Stimulated activated CD8-positive, alpha-beta memory T cell treated with anti-CD3 and anti-CD28 coated beads, Interleukin-12 subunit alpha, Interleukin-12 subunit beta, amount 100 ng/mL, for 4 hours (primary cell): ENCODE measurements around the gene DACH1.

Experiments used
- DNase-seq: peaks from one replicate; pipeline ENCODE4 v3.0.0-alpha.2; 2020; ENCODE audit warnings: low read depth

Gene DACH1

DNA sequence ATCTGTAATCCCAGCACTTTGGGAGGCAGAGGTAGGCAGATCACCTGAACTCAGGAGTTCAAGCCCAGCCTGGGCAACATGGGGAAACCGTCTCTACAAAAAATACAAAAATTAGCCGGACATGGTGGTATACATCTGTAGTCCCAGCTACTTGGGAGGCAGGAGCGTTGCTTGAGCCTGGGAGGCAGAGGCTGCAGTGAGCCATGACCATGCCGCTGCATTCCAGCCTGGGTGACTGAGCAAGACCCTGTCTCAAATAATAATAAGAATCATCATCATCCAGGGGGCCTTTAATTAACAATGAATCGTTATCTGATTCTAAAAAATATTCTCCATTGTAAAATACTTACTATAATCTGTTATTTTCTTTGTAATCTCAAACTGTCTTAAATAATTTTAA, 283.4 kb downstream of the DACH1 start:
- DNase-seq, result no peak

DNA sequence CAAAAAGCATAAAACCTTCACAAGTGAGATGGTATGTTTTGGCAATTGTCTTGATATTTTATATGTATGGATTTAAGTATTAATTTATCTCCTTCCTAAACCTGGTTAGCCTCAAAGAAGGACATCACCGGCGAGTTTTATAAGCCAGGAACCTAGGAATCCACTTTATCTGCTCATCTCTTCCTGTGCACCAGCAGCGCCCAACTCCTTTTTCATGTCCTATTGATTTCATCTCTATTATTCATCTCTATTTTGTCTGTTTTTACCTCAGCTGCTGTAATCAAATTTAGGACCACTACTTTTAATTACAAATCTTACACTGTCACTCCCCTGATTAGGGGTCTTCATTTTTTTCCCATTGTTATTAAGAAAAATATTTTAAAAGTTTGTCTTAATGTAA, 286.4 kb downstream of the DACH1 start:
- DNase-seq, result no peak

DNA sequence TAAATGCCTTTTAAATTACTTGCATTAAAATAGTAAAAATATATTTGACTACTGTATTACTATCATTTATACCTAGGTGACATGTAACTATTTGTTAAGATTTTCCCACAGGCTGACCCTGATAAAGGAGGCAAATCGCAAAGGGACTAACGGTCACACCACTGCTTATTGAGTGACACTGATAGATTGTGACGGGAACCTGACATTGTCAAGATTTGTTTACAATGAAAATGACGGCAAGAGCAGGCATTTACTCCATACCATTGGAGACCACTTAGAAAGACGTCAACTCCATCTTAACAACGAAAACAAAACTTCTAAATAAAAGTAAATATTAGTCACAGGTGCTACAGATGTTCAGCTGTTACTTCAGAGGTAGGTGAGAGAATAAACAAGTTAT, 289.0 kb downstream of the DACH1 start:
- DNase-seq, result no peak

DNA sequence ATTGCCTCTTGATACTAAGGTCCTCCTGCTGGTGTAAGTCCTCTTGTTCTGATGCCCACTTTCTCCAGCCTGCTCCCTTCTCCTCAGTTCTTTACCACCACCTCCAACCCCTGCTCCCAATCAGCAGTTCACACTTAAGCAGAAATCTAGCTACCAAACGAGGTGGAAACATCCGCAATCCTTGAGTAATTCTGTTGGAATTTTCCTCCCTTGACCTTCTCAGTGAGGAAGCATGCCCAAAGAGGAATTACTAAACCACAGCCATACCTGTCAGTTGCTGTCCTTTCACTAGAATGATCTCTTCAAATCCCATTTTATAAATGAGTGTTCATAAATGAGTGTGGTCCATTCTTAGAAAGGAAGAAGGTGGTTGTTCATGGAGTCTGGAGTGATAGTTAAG, 289.9 kb downstream of the DACH1 start:
- DNase-seq, result no peak

DNA sequence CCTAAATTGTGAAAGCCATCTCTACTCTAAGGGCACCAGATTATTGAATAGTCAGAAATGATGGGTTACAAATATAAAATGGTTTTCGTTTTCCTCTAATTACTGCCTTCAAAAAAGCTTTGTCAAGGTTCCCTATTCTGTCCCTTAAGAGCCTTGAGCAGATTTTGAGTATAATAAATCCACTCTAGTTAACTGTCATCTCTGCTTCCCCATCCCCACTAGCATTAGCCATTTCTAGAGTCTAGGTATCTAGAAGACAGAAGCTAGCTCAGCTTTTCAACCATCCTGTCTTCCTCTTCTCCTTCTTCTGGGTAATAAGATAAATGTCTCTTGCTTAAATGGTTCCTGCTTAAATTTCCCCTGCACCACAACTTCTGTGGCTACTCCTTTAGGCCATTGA, 290.4 kb downstream of the DACH1 start:
- no peak for DNase-seq

DNA sequence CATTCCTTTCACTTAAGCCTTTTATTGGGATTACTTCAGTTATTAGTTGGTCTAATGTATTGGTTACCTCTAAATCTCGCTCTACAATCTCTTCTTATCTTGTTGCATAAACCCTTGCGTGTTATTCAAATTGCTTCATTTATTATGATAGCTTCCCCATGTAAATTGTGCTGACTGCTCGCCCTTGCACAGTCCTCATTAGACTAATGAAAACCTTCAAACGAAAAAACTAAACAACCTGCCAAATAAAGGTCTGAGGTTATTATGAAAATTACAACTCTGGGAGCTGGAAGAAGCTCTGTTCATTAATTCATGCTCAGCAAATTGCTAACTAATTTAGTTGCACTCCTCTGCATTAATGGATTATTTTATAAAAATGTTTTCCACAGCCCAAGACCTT, 320.1 kb downstream of the DACH1 start:
- no peak for DNase-seq

DNA sequence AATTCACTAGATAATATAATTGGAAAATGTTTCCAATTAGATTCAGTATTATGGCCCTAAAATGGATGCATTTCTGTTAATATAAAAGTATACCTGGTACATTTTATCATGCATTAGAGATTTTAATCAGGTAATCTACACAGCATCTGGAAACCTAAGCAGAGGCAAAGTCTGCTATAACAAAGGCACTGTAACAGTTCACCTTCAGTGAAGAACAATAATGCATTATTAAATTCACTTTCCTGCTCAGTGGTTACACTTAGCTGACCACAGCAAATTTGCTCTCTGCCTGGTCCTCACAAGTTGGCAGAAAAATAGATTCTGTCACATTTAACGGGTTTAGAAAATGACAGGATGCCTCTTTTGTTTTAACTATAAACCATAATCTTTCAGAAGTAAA, 326.9 kb downstream of the DACH1 start:
- DNase-seq, result no peak

DNA sequence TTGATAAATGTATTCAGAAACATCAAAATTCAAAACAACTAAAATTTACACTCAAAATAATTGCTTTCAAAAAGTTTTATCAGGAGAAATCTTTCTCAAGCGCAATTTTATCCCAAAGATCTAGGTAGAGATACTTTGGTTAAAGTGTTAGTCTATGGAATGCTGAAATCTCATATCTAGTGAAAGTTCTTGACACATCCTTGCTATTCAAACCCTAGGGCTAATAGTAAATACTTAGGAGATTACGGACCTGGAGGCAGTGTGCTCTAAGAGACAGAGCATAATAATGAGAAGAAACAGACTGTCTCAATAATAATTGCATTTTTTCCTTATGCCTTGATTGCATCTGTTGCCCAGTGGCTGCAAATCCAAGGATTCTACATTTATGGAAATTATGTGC, 330.8 kb downstream of the DACH1 start:
- no peak for DNase-seq

DNA sequence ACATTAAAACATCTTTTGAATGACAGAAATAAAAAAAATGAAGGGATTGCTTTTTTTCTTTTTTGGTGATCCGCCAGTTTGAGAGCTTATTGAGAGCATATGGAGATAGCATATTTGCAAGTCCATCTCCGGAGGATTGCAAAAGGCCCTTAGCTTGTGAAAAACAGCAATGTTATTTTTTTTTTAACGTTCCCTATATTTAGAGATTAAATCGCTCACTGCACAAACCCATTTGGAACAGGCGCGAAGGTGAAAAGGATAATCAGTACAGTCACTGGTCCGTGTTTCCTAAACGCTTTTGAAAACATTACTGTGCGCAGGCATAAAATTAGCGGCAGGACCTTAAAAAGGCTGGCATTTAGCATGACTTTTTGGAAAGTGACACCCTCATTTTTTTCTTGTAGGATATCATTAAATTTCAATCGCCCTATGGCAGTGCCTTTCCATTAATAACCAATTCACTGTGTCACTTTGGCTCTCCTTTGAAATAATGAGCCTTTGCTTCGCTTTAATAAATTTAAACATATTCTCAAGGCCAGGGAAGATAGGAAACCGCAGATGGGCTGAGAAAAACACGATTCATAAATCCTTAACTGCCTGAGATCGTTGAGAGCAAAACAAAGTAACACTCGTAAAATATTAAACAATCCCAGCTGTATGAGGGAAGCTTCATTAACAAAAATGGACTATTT, 342.2 kb downstream of the DACH1 start:
- no peak for DNase-seq

DNA sequence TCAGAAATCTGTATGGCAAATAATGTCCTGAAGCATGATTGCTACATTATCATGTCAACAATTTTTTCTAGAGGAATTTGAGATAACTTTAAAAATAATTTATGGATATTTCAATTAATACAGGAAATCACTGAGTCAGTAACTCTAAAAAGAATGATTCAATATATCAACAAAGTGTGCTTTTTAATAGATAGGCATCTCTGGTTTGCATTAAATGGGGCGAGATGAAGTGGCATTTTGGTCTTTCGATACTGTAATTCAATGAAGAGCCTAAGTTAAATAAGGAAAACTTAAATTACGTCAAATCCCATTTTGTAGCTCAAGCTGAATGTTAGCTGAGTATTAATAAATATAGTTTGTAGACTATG, 342.8 kb downstream of the DACH1 start:
- DNase-seq, result no peak

DNA sequence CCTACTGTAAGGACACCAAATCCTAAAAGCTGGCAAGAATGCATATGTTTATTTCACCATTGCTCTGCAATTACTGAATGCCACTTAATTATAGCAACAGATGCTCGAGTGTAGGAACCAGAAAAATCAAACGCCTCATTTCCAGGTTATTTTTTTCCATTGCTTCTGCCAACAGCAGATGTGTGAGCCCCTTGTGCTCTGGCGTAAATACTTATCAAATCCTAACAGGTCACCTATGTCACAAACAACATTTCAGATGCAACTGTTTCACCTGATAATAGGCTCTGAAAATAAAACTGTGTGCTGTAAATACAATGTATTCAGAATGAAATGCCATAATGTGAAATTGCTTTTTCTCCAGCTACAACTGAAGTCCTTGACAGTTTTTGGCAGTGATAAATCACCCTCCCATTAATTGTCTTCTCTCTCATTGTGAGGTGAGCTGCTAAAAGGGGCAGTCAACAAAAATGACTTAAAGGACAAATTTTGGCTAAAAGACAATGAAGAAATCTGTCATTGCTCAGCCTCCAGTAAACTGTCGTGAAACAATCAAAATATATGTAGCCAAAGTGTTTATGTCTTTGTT, 344.0 kb downstream of the DACH1 start:
- DNase-seq, result no peak

DNA sequence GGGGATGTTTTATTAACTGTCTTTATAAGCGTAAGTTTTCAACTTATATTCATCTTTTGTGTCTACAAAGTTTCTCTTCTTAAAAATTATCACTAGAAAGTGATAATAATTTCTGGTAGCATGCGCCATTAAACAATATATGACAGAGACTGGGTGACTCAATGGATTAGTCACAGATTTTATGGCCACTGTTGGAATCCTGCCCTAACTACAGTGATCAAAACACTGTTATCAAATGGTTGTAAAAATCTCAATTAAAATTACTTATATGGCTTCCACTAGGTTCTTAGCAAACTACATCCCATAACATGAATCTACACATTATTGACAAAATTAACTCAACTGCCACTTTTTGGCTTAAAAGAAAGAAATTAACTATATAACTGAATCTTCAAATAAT, 350.0 kb downstream of the DACH1 start:
- no peak for DNase-seq

DNA sequence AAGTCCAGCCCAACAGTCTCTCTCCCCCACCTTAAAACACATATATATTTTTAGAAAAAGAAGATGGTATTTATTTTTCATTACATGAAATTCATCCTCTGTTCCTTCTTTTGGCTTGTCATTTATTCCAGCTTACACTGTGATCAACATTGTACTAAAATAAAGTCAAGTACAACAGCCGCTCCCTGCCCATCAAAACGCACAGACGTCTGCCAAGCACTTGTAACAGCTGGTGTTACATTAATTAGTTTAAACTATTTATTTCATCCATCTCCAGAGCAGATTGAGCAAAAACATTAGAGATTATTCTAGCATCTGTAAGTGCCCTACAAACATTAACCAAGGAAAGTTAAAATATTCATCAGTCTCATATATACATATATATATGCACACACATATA, 350.5 kb downstream of the DACH1 start:
- DNase-seq, result no peak

DNA sequence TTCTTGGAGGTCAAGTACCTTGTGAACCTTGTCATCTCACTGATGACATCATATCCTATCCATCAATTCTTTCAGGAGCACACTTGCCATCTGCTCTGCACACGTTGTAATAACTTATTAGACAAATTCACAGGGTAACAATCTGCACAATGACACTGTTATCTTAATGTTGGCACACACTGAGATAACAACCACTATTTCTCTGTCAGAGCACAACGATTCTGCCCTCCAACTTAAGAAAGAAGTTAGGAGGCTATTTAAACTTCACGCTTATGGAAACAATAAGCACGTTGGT, 351.3 kb downstream of the DACH1 start:
- DNase-seq, result no peak

DNA sequence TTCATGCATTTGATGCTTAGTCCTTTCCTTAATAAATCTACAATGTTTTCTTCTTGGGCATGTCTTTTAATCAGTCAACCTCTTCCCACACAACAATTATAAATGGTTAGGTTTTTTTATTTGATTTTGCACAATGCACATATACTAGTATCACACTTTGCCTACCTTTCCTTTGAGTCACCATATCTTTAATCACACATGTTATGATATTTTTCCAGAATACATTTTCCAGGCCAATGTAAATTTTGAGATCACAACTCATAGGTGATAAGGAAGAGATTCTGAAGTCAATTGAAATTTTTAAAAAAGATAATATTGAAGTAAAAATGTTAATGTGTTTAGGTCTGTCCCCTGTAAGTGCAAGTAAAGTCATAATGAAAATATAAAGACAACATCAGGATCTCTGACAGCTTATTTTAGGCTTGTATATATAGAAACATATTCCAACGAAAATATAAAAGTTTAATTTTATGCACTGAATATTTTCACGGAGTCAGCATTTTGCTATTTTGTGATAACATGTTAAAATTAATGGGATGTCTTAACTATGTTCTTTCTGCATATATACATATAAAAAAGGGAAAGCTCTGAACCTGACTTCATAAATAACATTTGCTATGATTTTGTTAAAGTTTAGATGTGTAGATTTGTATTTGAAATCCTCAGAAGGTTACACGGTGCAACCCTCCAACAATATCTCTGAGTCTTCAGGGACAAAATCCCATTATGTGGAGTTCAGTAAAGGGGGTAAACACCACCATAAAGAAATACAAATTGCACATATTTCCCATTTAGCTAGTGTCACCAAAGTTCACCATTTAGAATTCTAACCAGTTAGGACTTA, 351.9 kb downstream of the DACH1 start:
- DNase-seq, result no peak

DNA sequence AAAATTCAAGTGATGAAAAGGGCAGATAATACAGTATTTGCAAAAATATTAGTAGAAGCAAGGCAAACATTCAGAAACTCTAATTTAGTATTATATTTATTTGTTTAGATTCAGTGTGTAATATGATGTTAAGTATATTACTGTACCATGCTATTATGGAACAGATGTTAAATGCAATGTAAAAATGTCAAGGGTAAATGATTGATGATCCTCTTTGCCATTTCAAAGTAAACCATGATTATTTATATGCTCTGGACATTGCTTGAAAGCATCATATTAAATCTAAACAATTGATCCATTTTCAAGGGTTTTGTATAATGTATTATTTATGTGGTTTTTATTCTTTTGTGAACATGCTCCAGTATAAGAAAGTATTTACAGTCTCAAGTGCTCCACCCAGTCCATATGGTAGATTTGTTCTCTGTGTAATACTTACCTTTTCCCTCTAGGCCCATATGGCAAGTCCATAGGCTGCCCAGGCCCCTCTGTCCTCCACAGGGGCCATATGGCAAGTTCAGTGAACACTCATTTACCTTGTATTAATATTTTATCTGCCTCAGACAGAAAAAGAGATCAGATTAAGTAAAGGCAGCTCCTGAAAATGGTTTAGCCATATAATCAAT, 353.5 kb downstream of the DACH1 start:
- no peak for DNase-seq

DNA sequence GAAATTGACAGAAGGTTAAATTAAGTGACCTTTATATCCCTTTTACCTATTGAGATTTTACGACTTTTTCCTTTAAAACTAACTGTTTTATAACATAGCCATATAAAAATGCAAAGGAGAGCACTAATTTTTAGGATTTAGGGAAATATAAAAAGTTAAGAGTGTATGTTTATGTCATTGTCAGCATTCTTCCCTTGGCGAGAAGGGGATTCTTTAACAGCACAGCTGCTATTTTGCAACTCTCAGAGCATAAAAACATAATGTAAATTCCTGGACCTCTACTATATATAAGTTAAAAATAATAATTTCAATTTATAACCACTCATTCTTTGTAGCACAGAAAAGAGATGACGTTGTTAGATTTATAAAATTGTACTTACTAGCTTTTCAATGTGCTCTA, 363.2 kb downstream of the DACH1 start:
- no peak for DNase-seq

DNA sequence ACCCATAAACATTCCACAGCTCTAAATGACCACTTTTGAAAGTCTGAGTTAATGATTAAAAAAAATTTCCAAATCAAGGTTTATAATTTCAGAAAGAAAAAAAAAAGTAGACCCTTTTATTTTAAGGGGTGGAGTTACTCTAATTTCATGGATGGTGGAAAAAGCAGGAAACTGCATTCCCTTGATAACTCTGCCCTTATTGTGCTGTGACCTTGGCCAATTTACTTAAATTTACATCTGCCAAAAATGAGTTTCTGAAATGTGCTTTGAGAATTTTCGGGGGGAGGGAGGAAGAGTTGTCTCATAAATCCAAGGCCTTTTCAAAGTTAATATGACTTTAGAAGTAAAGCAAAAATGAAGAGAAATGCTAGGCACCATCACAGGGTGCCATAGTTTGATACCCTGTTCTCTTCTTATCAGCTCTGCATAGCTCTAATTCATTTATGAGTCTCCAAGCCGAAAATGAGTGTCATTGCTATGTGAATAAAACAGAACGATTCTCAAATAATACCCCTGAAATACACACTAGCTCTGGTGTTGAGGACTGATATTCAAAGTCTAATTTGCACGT, 367.0 kb downstream of the DACH1 start:
- no peak for DNase-seq

DNA sequence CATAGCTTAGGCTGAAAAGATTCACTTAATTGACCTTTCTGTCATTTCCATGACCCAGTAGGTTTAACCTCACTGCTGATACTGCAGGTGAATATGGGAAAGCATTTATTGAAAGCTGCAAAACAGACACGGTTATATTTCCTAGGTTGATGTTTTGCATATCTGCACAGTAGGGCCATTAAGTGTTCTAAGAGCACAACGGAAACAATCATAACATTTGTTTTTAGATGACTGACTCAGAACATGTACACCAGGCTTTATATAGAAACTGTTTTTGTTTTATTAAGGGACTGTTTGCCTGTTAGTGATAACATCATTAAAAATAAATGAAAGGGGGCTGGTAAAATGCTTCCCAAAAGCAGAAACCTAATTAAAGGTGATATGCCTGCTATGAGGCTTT, 367.8 kb downstream of the DACH1 start:
- DNase-seq, result no peak

DNA sequence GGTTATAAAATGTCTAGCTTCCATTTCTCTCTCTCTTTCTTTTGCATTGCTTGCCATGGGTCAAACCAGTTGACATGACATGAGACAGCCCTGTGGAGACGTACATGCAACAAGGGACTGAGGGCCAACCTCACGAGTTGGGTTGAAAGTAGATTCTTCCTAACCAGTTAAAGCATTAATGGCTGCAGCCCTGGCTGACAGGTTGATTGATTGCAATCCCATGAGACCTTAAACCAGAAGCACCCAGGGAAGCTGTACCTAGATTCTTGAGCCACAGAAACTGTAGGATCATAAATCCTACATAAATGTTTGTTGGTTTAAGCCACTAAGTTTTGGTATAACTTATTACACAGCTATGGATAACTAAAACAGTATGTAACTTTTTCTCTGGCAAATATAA, 373.8 kb downstream of the DACH1 start:
- DNase-seq, result no peak

DNA sequence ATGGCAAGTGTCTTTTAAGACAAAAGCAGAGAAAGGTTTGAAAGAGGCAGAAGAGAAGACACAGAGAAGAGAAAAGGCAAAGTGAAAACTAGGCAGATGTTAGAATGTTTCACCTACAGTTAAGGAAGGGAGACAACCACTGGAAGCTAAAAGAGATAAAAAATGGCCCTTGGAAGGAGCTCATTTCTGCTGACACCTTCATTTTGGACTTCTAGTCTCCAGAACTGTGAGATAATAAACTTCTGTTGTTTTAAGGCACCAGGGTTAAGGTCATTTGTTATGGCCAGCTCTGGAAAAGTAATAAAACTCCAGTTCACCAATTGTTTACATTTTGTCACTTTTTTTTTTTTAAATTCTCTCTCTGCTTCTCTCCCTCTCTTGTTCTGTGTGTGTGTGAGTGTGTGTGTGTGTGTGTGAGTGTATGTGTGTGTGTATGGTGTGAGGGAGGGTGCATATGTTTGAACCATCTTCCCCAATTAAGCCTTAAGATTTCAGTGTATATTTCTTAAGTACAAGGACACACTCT, 374.6 kb downstream of the DACH1 start:
- no peak for DNase-seq

DNA sequence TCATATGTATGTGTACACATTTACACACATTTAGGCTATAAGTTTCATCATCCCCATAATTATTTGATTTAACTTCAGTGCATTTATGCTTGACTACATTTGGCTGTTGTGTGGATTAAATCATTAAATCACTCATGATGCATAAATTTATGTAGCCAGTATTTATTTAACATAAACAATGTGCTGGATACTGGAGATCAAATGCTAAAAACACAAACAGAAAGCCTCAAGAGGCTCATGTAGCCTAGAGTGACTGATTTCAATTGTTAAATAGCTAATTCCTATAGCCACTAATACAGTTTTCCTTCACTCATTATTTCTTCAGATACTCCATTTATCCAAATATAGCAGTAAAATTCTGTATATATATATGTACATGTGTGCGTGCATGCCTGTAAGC, 376.0 kb downstream of the DACH1 start:
- DNase-seq, result no peak

DNA sequence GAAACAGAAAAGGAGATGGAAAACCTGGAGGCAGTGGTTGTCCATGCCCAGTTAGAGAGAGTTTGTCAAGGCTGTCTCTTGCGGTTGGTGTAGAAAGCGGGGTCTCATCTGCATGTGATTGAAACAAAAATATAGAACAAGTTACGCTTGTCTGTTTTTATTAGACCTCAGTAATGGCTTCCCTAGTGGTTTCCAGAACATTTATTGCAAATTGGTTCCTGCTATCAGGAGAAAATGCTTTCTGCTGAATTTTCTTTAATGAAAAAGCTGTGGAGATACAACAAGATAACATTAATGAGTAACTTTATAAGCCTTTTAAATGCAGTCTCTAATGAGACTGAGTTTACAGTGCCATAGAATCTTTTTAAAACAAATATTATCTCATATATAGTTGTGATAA, 378.0 kb downstream of the DACH1 start:
- no peak for DNase-seq
